ENCODE data around the gene PCNX3. TPM values are rescaled to one million over a fixed set of nuclear protein-coding genes. Genes with fewer than 3 reads are reported as not detected.

PCNX3 gene
- total and polyA plus RNA-seq, 2 of the 4 experiments (the other 2 are of a cell fraction), result 5.6 to 33.2 TPM

DNA sequence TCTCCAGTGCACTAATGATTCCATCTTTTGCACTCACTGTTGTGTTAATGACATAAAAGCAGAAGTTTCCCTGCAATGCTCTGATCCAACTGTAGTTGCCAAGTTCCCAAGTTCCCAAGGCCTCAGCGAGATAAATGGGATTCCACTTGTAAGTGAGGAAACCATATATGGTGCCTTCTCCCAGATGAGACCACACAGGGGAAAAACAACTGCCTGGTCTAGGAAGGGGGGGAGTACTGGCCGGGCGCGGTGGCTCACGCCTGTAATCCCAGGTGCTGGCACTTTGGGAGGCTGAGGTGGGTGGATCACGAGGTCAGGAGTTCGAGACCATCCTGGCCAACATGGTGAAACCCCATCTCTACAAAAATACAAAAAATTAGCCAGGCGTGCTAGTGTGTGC is 70.4 kb downstream of the PCNX3 start:
- ATAC-seq (ENCODE audit: low read depth), result no peak
- H3K79me1 ChIP-seq (ENCODE audit: low read depth in 1 of 2, low read length in 2 of 2), result no peaks in the 10 kb centered on the region
- H2AFZ ChIP-seq (replicated peaks; ENCODE audit: low read length, poor library complexity), result no peak overlapping the region
- POLR2A ChIA-PET (ENCODE audit: unreplicated experiment), result no interaction called here
- dilution Hi-C loops (cut with HindIII; ENCODE audit: low sequenced_read_pairs, unreplicated experiment), result no loop called here
- no peak overlapping the region for H2AK5ac ChIP-seq (ENCODE audit: low read depth, low read length)
- H3K27me3 ChIP-seq (ENCODE audit: control insufficient read depth, insufficient read depth, low read length), result peaks cover 26% of the 10 kb centered on the region
- no peak overlapping the region for H3K4me2 ChIP-seq (ENCODE audit: low read depth, low read length)
- 20% methylated on average over 1 of the region's 8 CpGs; no CpG with 5 or more reads in 1 of the 2 experiments for WGBS, 2 experiments (ENCODE audit: extremely low coverage in 2 of 2, insufficient read length in 1 of 2)
- intact Hi-C loops (cut with micrococcal nuclease), result no loop called here
- H2AK9ac ChIP-seq (replicated peaks; ENCODE audit: low read depth, low read length, poor library complexity), result no peak overlapping the region
- H3K9ac ChIP-seq (ENCODE audit: low read depth, low read length), result no peak overlapping the region
- no peak overlapping the region for H3K14ac ChIP-seq (replicated peaks; ENCODE audit: low read depth, low read length)
- no peak overlapping the region for H2BK120ac ChIP-seq (ENCODE audit: low read depth, low read length)
- H3K4me1 ChIP-seq (ENCODE audit: control insufficient read depth, insufficient read depth, low read length), result no peaks in the 10 kb centered on the region
- H3K56ac ChIP-seq (ENCODE audit: extremely low read depth, insufficient read depth, low read length), result no peak overlapping the region
- no peaks in the 10 kb centered on the region for H3K9me3 ChIP-seq (ENCODE audit: control insufficient read depth, insufficient read depth, low read length)
- in situ Hi-C loops (cut with MboI; ENCODE audit: low sequenced_read_pairs), result no loop called here
- H3K4ac ChIP-seq (ENCODE audit: low read depth, low read length), result no peak overlapping the region
- H4K5ac ChIP-seq (ENCODE audit: low read depth, low read length), result no peak overlapping the region
- no peak overlapping the region for H2BK20ac ChIP-seq (ENCODE audit: low read depth, low read length)
- H3K36me3 ChIP-seq (ENCODE audit: control insufficient read depth, insufficient read depth, low read length), result no peaks in the 10 kb centered on the region
- no peak overlapping the region for H3K18ac ChIP-seq (ENCODE audit: low read depth, low read length)
- no TSS peak for BruUV-seq (replicated peaks)
- TF ChIP-seq, protein P1, sequence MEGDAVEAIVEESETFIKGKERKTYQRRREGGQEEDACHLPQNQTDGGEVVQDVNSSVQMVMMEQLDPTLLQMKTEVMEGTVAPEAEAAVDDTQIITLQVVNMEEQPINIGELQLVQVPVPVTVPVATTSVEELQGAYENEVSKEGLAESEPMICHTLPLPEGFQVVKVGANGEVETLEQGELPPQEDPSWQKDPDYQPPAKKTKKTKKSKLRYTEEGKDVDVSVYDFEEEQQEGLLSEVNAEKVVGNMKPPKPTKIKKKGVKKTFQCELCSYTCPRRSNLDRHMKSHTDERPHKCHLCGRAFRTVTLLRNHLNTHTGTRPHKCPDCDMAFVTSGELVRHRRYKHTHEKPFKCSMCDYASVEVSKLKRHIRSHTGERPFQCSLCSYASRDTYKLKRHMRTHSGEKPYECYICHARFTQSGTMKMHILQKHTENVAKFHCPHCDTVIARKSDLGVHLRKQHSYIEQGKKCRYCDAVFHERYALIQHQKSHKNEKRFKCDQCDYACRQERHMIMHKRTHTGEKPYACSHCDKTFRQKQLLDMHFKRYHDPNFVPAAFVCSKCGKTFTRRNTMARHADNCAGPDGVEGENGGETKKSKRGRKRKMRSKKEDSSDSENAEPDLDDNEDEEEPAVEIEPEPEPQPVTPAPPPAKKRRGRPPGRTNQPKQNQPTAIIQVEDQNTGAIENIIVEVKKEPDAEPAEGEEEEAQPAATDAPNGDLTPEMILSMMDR (conservative IDR thresholded peaks at IDR 0.05; ENCODE audit: low read depth, low read length), result no peak
- TF ChIP-seq BHLHE40 (IDR thresholded peaks at IDR 0.05; ENCODE audit: low read depth, low read length) (no peak), USF2 (IDR thresholded peaks at IDR 0.05; ENCODE audit: low read depth, low read length) (no peak), MAZ (IDR thresholded peaks at IDR 0.05; ENCODE audit: borderline replicate concordance, low read depth, low read length) (no peak), NFE2L2 (IDR thresholded peaks at IDR 0.05; ENCODE audit: low read depth, low read length) (no peak), SMC3 (IDR thresholded peaks at IDR 0.05; ENCODE audit: low read depth, low read length) (no peak), POLR2A (IDR thresholded peaks at IDR 0.05; ENCODE audit: low read depth, low read length) (no peak), CHD1 (IDR thresholded peaks at IDR 0.05; ENCODE audit: low read depth, low read length) (no peak), FOS (IDR thresholded peaks at IDR 0.05; ENCODE audit: low read depth, low read length) (no peak), RCOR1 (IDR thresholded peaks at IDR 0.05; ENCODE audit: insufficient replicate concordance, low read length) (no peak), CEBPB (IDR thresholded peaks at IDR 0.05; ENCODE audit: low read depth, low read length) (no peak), ELK1 (IDR thresholded peaks at IDR 0.05; ENCODE audit: borderline replicate concordance, low read depth, low read length) (no peak), MXI1 (IDR thresholded peaks at IDR 0.05; ENCODE audit: borderline replicate concordance, low read depth, low read length) (no peak), MAFK (IDR thresholded peaks at IDR 0.05; ENCODE audit: low read depth, low read length) (no peak)
- H2BK15ac ChIP-seq (ENCODE audit: low read depth, low read length), result no peak overlapping the region
- H4K20me1 ChIP-seq (ENCODE audit: insufficient read depth, low read length), result no peaks in the 10 kb centered on the region
- DNase-seq, result no peak
- H3K9me1 ChIP-seq (ENCODE audit: insufficient read depth, low read length), result no peaks in the 10 kb centered on the region
- no peak overlapping the region for H3K4me3 ChIP-seq (ENCODE audit: insufficient read depth, low read depth, low read length)
- H3K27ac ChIP-seq (ENCODE audit: insufficient read depth, low read length), result no peak overlapping the region
- no peak overlapping the region for H2BK5ac ChIP-seq (ENCODE audit: low read depth, low read length, poor library complexity, severe bottlenecking)
- no peak overlapping the region for H4K91ac ChIP-seq (ENCODE audit: insufficient read depth, low read depth, low read length)
- no peak overlapping the region for H4K8ac ChIP-seq (ENCODE audit: low read depth in 2 of 2, low read length in 2 of 2)
- CTCF ChIA-PET, result no interaction called here
- H3K23ac ChIP-seq (ENCODE audit: low read depth, low read length), result no peak overlapping the region
